Panc1 (cell line): ENCODE measurements around the gene SHB. TPM values are rescaled to one million over a fixed set of nuclear protein-coding genes. Genes with fewer than 3 reads are reported as not detected.
A peak's percentile ranks its signal among the peaks of the same experiment; 100 is the strongest.

Source experiments
- ATAC-seq: fragments of 200-7000 bp; cut with Tn5 transposase; 2 replicates; pipeline ENCODE4 v1.9.1; 2020; ENCODE audit warnings: mild to moderate bottlenecking, moderate library complexity
- BruUV-seq: library from RNA; stranded (reverse); fragments of 400-500 nt; replicated peaks from 2 replicates; lab custom pipeline; 2021; lab: Mats Ljungman, UMichigan
- CTCF ChIA-PET: fragments of 300-600 bp; sonication (Branson Sonifier 250); formaldehyde crosslinking; loops from one replicate; lab custom pipeline; 2022; ENCODE audit warnings: antibody characterized with exemption; lab: Charles Lee
- POLR2A ChIA-PET: fragments of 300-600 bp; sonication (Branson Sonifier 250); formaldehyde crosslinking; loops from one replicate; lab custom pipeline; 2022; ENCODE audit warnings: antibody characterized with exemption; lab: Charles Lee
- DNase-seq: peaks from one replicate; pipeline ENCODE4 v3.0.0-alpha.2; 2010; ENCODE audit warnings: low read depth, low spot score
- H3K27ac ChIP-seq: 2 replicates; pipeline ENCODE4 v1.5.1; 2011; ENCODE audit warnings: mild to moderate bottlenecking, low read length, inconsistent platforms
- H3K27me3 ChIP-seq: fragments of 200-500 bp; sonication (Bioruptor generic); 2 replicates; pipeline ENCODE4 v1.6.0; 2014; ENCODE audit warnings: low read length, inconsistent platforms; ENCODE audit not compliant: control insufficient read depth, insufficient read depth
- H3K36me3 ChIP-seq: fragments of 200-500 bp; sonication (Bioruptor generic); 2 replicates; pipeline ENCODE4 v1.5.1; 2014; ENCODE audit warnings: inconsistent platforms, mild to moderate bottlenecking, low read length, moderate library complexity; ENCODE audit not compliant: control insufficient read depth, insufficient read depth
- H3K4me1 ChIP-seq: 2 replicates; pipeline ENCODE4 v1.5.1; 2011; ENCODE audit warnings: inconsistent platforms, mild to moderate bottlenecking, low read length, moderate library complexity; ENCODE audit not compliant: control insufficient read depth, insufficient read depth
- H3K4me3 ChIP-seq, 2 experiments: 2 replicates each; pipeline ENCODE4 v1.5.1; 2011 to 2012; ENCODE audit warnings: low read depth in 2 of 2, low read length in 2 of 2, mild to moderate bottlenecking in 2 of 2, inconsistent platforms in 1 of 2, moderate library complexity in 1 of 2
- H3K9me3 ChIP-seq: fragments of 200-500 bp; sonication (Bioruptor generic); 2 replicates; pipeline ENCODE4 v1.5.1; 2014; ENCODE audit warnings: low read depth, mild to moderate bottlenecking, inconsistent platforms, low read length, moderate library complexity; ENCODE audit not compliant: control insufficient read depth, insufficient read depth
- POLR2AphosphoS5 ChIP-seq: IDR thresholded peaks from 2 replicates; pipeline ENCODE4 v1.6.1; 2012; ENCODE audit warnings: mild to moderate bottlenecking, low read depth, low read length, moderate library complexity
- REST ChIP-seq, 2 experiments: IDR thresholded peaks; 2 replicates each; pipeline ENCODE4 v1.6.1; 2011 to 2012; ENCODE audit warnings: low read depth in 2 of 2, control low read depth in 1 of 2, low read length in 1 of 2, mild to moderate bottlenecking in 1 of 2, moderate library complexity in 1 of 2; ENCODE audit not compliant: insufficient read depth in 1 of 2
- SIN3A ChIP-seq: IDR thresholded peaks from 2 replicates; pipeline ENCODE4 v1.6.1; 2012; ENCODE audit warnings: low read depth, mild to moderate bottlenecking, low read length, moderate library complexity, borderline replicate concordance; ENCODE audit not compliant: insufficient read depth
- TCF7L2 ChIP-seq: IDR thresholded peaks from 2 replicates; pipeline ENCODE4 v1.6.1; 2011; ENCODE audit warnings: mild to moderate bottlenecking, low read depth, low read length, inconsistent platforms
- in situ Hi-C: cut with HindIII; loops from 2 replicates; pipeline ENCODE4 v1.10.0; 2016; ENCODE audit warnings: low sequenced_read_pairs, low pct_unique_long_range_greater_than_20kb
- intact Hi-C: fragments of 100-400 bp; cut with micrococcal nuclease; formaldehyde crosslinking; loops from one replicate; pipeline ENCODE4 v1.10.0; 2022; ENCODE audit not compliant: unreplicated experiment
- total RNA-seq: library from RNA; stranded (reverse); gene quantifications from one replicate; pipeline ENCODE4 v1.2.1, GENCODE V29; 2021; ENCODE audit not compliant: unreplicated experiment
- TF ChIP-seq, protein P1 (sequence below): fragments of 450-650 bp; IDR thresholded peaks from 2 replicates; pipeline ENCODE4 v1.5.1; 2017; ENCODE audit warnings: mild to moderate bottlenecking

Gene SHB
- total RNA-seq, 1 experiment from 2014 or later, result 59.9 TPM

- in situ Hi-C loops (no loop called here), intact Hi-C loops (loop anchor here (5.0 kb wide), 2 partner anchors 119 to 449 kb away; no protein-coding TSS in a partner anchor)
- ATAC-seq (peak; percentile 75), DNase-seq (peak; percentile 70)
- ChIA-PET CTCF (no interaction called here), POLR2A (no interaction called here)
- Histone ChIP-seq H3K9me3 (no peaks in the 10 kb centered on the region), H3K36me3 (no peaks in the 10 kb centered on the region; the same call in 1 of the 2 replicates), H3K27ac (no peak overlapping the region; the same call in 1 of the 2 replicates), H3K4me1 (peaks cover 34% of the 10 kb centered on the region), H3K27me3 (no peaks in the 10 kb centered on the region), H3K4me3 (no peak overlapping the region)
- BruUV-seq, result no TSS peak
- TF ChIP-seq POLR2AphosphoS5 (no peak), REST (IDR thresholded peaks at IDR 0.05; ENCODE audit: insufficient read depth in 1 of 2, low read depth in 2 of 2, low read length in 1 of 2) (no peak), SIN3A (no peak)
- TF ChIP-seq, protein P1, sequence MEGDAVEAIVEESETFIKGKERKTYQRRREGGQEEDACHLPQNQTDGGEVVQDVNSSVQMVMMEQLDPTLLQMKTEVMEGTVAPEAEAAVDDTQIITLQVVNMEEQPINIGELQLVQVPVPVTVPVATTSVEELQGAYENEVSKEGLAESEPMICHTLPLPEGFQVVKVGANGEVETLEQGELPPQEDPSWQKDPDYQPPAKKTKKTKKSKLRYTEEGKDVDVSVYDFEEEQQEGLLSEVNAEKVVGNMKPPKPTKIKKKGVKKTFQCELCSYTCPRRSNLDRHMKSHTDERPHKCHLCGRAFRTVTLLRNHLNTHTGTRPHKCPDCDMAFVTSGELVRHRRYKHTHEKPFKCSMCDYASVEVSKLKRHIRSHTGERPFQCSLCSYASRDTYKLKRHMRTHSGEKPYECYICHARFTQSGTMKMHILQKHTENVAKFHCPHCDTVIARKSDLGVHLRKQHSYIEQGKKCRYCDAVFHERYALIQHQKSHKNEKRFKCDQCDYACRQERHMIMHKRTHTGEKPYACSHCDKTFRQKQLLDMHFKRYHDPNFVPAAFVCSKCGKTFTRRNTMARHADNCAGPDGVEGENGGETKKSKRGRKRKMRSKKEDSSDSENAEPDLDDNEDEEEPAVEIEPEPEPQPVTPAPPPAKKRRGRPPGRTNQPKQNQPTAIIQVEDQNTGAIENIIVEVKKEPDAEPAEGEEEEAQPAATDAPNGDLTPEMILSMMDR, result peak; percentile 90
Measured at GRCh38 chr9:37913480-37914153, 155.4 kb downstream of the SHB start.

DNA sequence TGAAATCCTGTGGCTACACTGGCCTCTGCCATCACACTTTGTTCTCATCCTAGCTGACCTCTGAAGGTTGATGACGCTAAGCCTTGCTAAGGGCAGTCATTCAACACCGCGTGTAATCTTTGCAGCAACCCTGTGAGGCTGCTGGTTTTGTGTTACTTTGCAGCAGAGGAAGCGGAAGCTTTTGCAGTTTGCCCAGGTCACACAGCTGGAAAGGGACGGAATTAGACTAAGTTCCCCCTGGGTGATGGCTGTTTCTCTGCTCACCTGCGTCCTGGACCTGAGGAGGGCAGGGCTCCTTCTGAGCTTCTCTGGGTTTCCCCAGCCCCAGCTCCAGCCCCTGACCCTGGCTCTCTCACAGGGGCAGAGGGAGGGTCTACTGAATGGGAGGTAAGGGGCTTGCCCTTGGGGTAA is 157.8 kb downstream of the SHB start:
- DNase-seq, result no peak
- no peak overlapping the region for H3K27ac ChIP-seq
- 0 out of 2 replicates have a peak, but pooled peaks have one; percentile 9 for ATAC-seq
- ChIA-PET CTCF (no interaction called here), POLR2A (no interaction called here)
- TF ChIP-seq SIN3A (no peak), POLR2AphosphoS5 (no peak; the same call in 1 of the 2 replicates), TCF7L2 (no peak), REST (IDR thresholded peaks at IDR 0.05; ENCODE audit: insufficient read depth in 1 of 2, low read depth in 2 of 2, low read length in 1 of 2) (no peak)
- TF ChIP-seq, protein P1, result no peak
- no peaks in the 10 kb centered on the region for H3K27me3 ChIP-seq
- intact Hi-C loops (loop anchor here (5.0 kb wide), 2 partner anchors 121 to 451 kb away; no protein-coding TSS in a partner anchor), in situ Hi-C loops (no loop called here)
- no peak overlapping the region for H3K4me3 ChIP-seq
- H3K4me1 ChIP-seq, result peaks cover 31% of the 10 kb centered on the region
- BruUV-seq, result no TSS peak
- H3K36me3 ChIP-seq, result no peaks in the 10 kb centered on the region; the same call in 1 of the 2 replicates
- H3K9me3 ChIP-seq, result no peaks in the 10 kb centered on the region
